ENCODE data around the gene DYNC1I2. TPM values are rescaled to one million over a fixed set of nuclear protein-coding genes. Genes with fewer than 3 reads are reported as not detected.

DYNC1I2 gene
- polyA plus RNA-seq, 1 of the 3 experiments (the other 2 are of a cell fraction) = 99.7 TPM

- CTCF ChIA-PET = interaction anchor here (1.0 to 2.2 kb wide), 6 partner anchors 10 to 34 kb away, joined by 3 to 12 read pairs (median 6); no protein-coding TSS in a partner anchor
- Histone ChIP-seq H3K9ac (peak overlapping the region; percentile 91), H3K4me2 (peak overlapping the region; percentile 74), H3K36me3 (replicated peaks in 1 of 2; ENCODE audit: control insufficient read depth in 1 of 2, insufficient read depth in 2 of 2, low read length in 1 of 2) (peaks cover 21 to 34% of the 10 kb centered on the region in 2 experiments), H3K4me1 (ENCODE audit: control insufficient read depth in 1 of 2, insufficient read depth in 2 of 2, low read depth in 1 of 2, low read length in 1 of 2) (peaks cover 7 to 8% of the 10 kb centered on the region in 2 experiments; a peak in 2 of 4 replicates), H2AFZ (ENCODE audit: low read depth) (peak overlapping the region; percentile 69; the same call in 1 of the 2 replicates), H3K4me3 (ENCODE audit: low read depth in 2 of 2, low read length in 1 of 2) (peak overlapping the region; percentile 83 to 96), H3K79me2 (ENCODE audit: insufficient read depth) (peaks cover 55% of the 10 kb centered on the region), H3K9me3 (no peaks in the 10 kb centered on the region), H3K27ac (ENCODE audit: low read depth in 2 of 2, low read length in 1 of 2) (peak overlapping the region; percentile 79 to 95), H4K20me1 (ENCODE audit: insufficient read depth) (peaks cover 39% of the 10 kb centered on the region), H3F3A (replicated peaks; ENCODE audit: insufficient read depth) (peaks cover 7% of the 10 kb centered on the region), H3K9me2 (no peaks in the 10 kb centered on the region), H3K27me3 (ENCODE audit: insufficient read depth) (no peaks in the 10 kb centered on the region)
- TF ChIP-seq MXI1 (IDR thresholded peaks at IDR 0.05; ENCODE audit: low read depth, low read length) = peak; percentile 32; the same call in 1 of the 2 replicates
- no peak for TF ChIP-seq JUND (IDR thresholded peaks at IDR 0.05)
- no peak for DNase-seq
- WGBS (ENCODE audit: low lambda C conversion rate) = under 1% methylated on average over 10 of the region's 10 CpGs
- POLR2A ChIA-PET = interaction anchor here (0.6 to 1.6 kb wide), 3 partner anchors 11 to 369 kb away, joined by 3 to 6 read pairs (median 5); no protein-coding TSS in a partner anchor
These were observed 828 bp downstream of the DYNC1I2 start for GRCh38 chr2:171688129-171688465.

GRCh38 chr2:171692331-171692730 is 5.1 kb downstream of the DYNC1I2 start:
- 13% methylated on average over 1 of the region's 1 CpG for WGBS (ENCODE audit: low lambda C conversion rate)
- POLR2A ChIA-PET = no interaction called here
- CTCF ChIA-PET = interaction anchor here (1.1 to 3.0 kb wide), 3 partner anchors 11 to 203 kb away, joined by 3 to 18 read pairs (median 9); no protein-coding TSS in a partner anchor

More at GRCh38 chr2:171692331-171692730, 5.1 kb downstream of the DYNC1I2 start:
- no peaks in the 10 kb centered on the region for H3K9me2 ChIP-seq
- TF ChIP-seq ELF1 (IDR thresholded peaks at IDR 0.05) (no peak), IRF3 (IDR thresholded peaks at IDR 0.05; ENCODE audit: low read depth, low read length) (no peak), RXRA (IDR thresholded peaks at IDR 0.05; ENCODE audit: borderline replicate concordance, low read depth) (no peak), FOXM1 (IDR thresholded peaks at IDR 0.05; ENCODE audit: low read depth) (no peak), EZH2phosphoT487 (IDR thresholded peaks at IDR 0.05; ENCODE audit: borderline replicate concordance, low read depth) (no peak), USF2 (IDR thresholded peaks at IDR 0.05; ENCODE audit: borderline replicate concordance, low read depth, low read length) (no peak), EP300 (IDR thresholded peaks at IDR 0.05; ENCODE audit: borderline replicate concordance in 1 of 2, low read depth in 1 of 2, low read length in 1 of 2) (no peak), NRF1 (IDR thresholded peaks at IDR 0.05; ENCODE audit: low read depth, low read length) (no peak), MXI1 (IDR thresholded peaks at IDR 0.05; ENCODE audit: low read depth, low read length) (no peak), GABPA (IDR thresholded peaks at IDR 0.05; ENCODE audit: low read depth) (no peak), POLR2AphosphoS5 (IDR thresholded peaks at IDR 0.05; ENCODE audit: low read depth, low read length) (no peak), SMC3 (IDR thresholded peaks at IDR 0.05; ENCODE audit: low read depth, low read length) (no peak)
- H3K4me3 ChIP-seq (ENCODE audit: low read depth in 2 of 2, low read length in 1 of 2) = no peak overlapping the region
- H3K27me3 ChIP-seq (ENCODE audit: insufficient read depth) = no peaks in the 10 kb centered on the region
- H2AFZ ChIP-seq (ENCODE audit: low read depth) = no peak overlapping the region
- no peak overlapping the region for H3K4me2 ChIP-seq
- H4K20me1 ChIP-seq (ENCODE audit: insufficient read depth) = peaks cover 39% of the 10 kb centered on the region
- H3K79me2 ChIP-seq (ENCODE audit: insufficient read depth) = peaks cover 97% of the 10 kb centered on the region
- H3F3A ChIP-seq (replicated peaks; ENCODE audit: insufficient read depth) = peaks cover 7% of the 10 kb centered on the region
- H3K9ac ChIP-seq = no peak overlapping the region
- H3K9me3 ChIP-seq = no peaks in the 10 kb centered on the region
- peaks cover 33 to 73% of the 10 kb centered on the region in 2 experiments for H3K36me3 ChIP-seq (replicated peaks in 1 of 2; ENCODE audit: control insufficient read depth in 1 of 2, insufficient read depth in 2 of 2, low read length in 1 of 2)
- peaks cover 7 to 8% of the 10 kb centered on the region in 2 experiments; a peak in 2 of 4 replicates for H3K4me1 ChIP-seq (ENCODE audit: control insufficient read depth in 1 of 2, insufficient read depth in 2 of 2, low read depth in 1 of 2, low read length in 1 of 2)
- H3K27ac ChIP-seq (ENCODE audit: low read depth in 2 of 2, low read length in 1 of 2) = no peak overlapping the region
- DNase-seq = no peak

All from SK-N-SH (cell line).